SJCRH30 (cell line): ENCODE data around the gene ST6GAL1. TPM values are rescaled to one million over a fixed set of nuclear protein-coding genes. Genes with fewer than 3 reads are reported as not detected.
"Not testable (repeated sequence)": the region's sequence is repeated elsewhere in the genome, so short reads cannot be mapped to it uniquely, and the experiment has no call there.

Experiments used
- DNase-seq, 2 experiments: peaks; one replicate each; pipeline ENCODE4 v3.0.0-alpha.2; 2015 to 2020
- H3K27ac ChIP-seq: fragments of 250-450 bp; sonication (Bioruptor Pico); 2 replicates; pipeline ENCODE4 v1.5.1; 2020; ENCODE audit warnings: mild to moderate bottlenecking, moderate library complexity
- H3K27me3 ChIP-seq: fragments of 250-450 bp; sonication (Bioruptor Pico); 2 replicates; pipeline ENCODE4 v1.5.1; 2020; ENCODE audit warnings: mild to moderate bottlenecking, moderate library complexity
- H3K36me3 ChIP-seq: fragments of 250-450 bp; sonication (Bioruptor Pico); 2 replicates; pipeline ENCODE4 v1.5.1; 2020; ENCODE audit warnings: mild to moderate bottlenecking, moderate library complexity
- H3K4me1 ChIP-seq: fragments of 250-450 bp; sonication (Bioruptor Pico); 2 replicates; pipeline ENCODE4 v1.5.1; 2020; ENCODE audit warnings: mild to moderate bottlenecking, moderate library complexity
- H3K4me3 ChIP-seq: fragments of 250-450 bp; sonication (Bioruptor Pico); 2 replicates; pipeline ENCODE4 v1.5.1; 2020; ENCODE audit warnings: mild to moderate bottlenecking, moderate library complexity
- H3K9me3 ChIP-seq: fragments of 250-450 bp; sonication (Bioruptor Pico); replicated peaks from 2 replicates; pipeline ENCODE4 v1.5.1; 2020; ENCODE audit warnings: mild to moderate bottlenecking, moderate library complexity
- total RNA-seq: library from RNA; depleted of rRNA; stranded (reverse); fragments of >200 nt; shearing (Covaris generic); gene quantifications from 2 replicates; pipeline ENCODE4 v1.2.3, GENCODE V29; 2014

The ST6GAL1 gene
- total RNA-seq, 1 experiment from 2014 or later = 2.3 TPM

GRCh38 chr3:186997473-186997939 is 67.2 kb downstream of the ST6GAL1 start:
- H3K4me1 ChIP-seq = 0 out of 2 replicates have a peak, but pooled peaks cover 4% of the 10 kb centered on the region
- no peaks in the 10 kb centered on the region for H3K27me3 ChIP-seq
- H3K27ac ChIP-seq = no peak overlapping the region
- no peaks in the 10 kb centered on the region for H3K9me3 ChIP-seq
- no peaks in the 10 kb centered on the region for H3K36me3 ChIP-seq
- DNase-seq = no peak
- H3K4me3 ChIP-seq = no peak overlapping the region

- 0 out of 2 replicates have a peak, but pooled peaks cover 4% of the 10 kb centered on the region for H3K4me1 ChIP-seq
Observed at GRCh38 chr3:186998937-186999368, 68.6 kb downstream of the ST6GAL1 start.

GRCh38 chr3:187000711-187001151 is 70.4 kb downstream of the ST6GAL1 start:
- Histone ChIP-seq H3K9me3 (no peaks in the 10 kb centered on the region), H3K27ac (no peak overlapping the region), H3K4me1 (0 out of 2 replicates have a peak, but pooled peaks cover 4% of the 10 kb centered on the region), H3K4me3 (no peak overlapping the region), H3K27me3 (no peaks in the 10 kb centered on the region), H3K36me3 (no peaks in the 10 kb centered on the region)
- no peak for DNase-seq

More at GRCh38 chr3:186998937-186999368, 68.6 kb downstream of the ST6GAL1 start:
- Histone ChIP-seq H3K27ac (no peak overlapping the region), H3K4me3 (no peak overlapping the region), H3K36me3 (no peaks in the 10 kb centered on the region), H3K27me3 (no peaks in the 10 kb centered on the region), H3K9me3 (no peaks in the 10 kb centered on the region)
- DNase-seq = peak; percentile 51 to 74

- H3K27ac ChIP-seq = no peak overlapping the region
- H3K9me3 ChIP-seq = no peaks in the 10 kb centered on the region
- no peak for DNase-seq
- H3K4me3 ChIP-seq = no peak overlapping the region
- H3K4me1 ChIP-seq = 0 out of 2 replicates have a peak, but pooled peaks cover 4% of the 10 kb centered on the region
- no peaks in the 10 kb centered on the region for H3K36me3 ChIP-seq
- no peaks in the 10 kb centered on the region for H3K27me3 ChIP-seq
Observed at GRCh38 chr3:187002915-187003314, 72.6 kb downstream of the ST6GAL1 start.

GRCh38 chr3:187005827-187006481 is 75.6 kb downstream of the ST6GAL1 start:
- Histone ChIP-seq H3K27ac (no peak overlapping the region), H3K9me3 (no peaks in the 10 kb centered on the region), H3K4me1 (no peaks in the 10 kb centered on the region), H3K36me3 (no peaks in the 10 kb centered on the region), H3K4me3 (no peak overlapping the region), H3K27me3 (no peaks in the 10 kb centered on the region)
- DNase-seq = no peak

- H3K4me3 ChIP-seq = no peak overlapping the region
Observed at GRCh38 chr3:187006864-187007630, 76.7 kb downstream of the ST6GAL1 start.

GRCh38 chr3:187010382-187010781 is 80.1 kb downstream of the ST6GAL1 start:
- H3K9me3 ChIP-seq, H3K4me3 ChIP-seq, DNase-seq, H3K27ac ChIP-seq, H3K36me3 ChIP-seq, H3K4me1 ChIP-seq, H3K27me3 ChIP-seq: not testable (repeated sequence)

More at GRCh38 chr3:187006864-187007630, 76.7 kb downstream of the ST6GAL1 start:
- no peaks in the 10 kb centered on the region for H3K4me1 ChIP-seq
- H3K27ac ChIP-seq = no peak overlapping the region
- no peaks in the 10 kb centered on the region for H3K9me3 ChIP-seq
- DNase-seq = no peak
- H3K27me3 ChIP-seq = no peaks in the 10 kb centered on the region
- H3K36me3 ChIP-seq = no peaks in the 10 kb centered on the region

- no peak for DNase-seq
- H3K27me3 ChIP-seq = no peaks in the 10 kb centered on the region
- H3K9me3 ChIP-seq = no peaks in the 10 kb centered on the region
- H3K4me1 ChIP-seq = no peaks in the 10 kb centered on the region
- H3K36me3 ChIP-seq = no peaks in the 10 kb centered on the region
- H3K27ac ChIP-seq = no peak overlapping the region
- H3K4me3 ChIP-seq = no peak overlapping the region
Observed at GRCh38 chr3:187011915-187012314, 81.6 kb downstream of the ST6GAL1 start.

- no peak overlapping the region for H3K4me3 ChIP-seq
- H3K27me3 ChIP-seq = no peaks in the 10 kb centered on the region
- no peaks in the 10 kb centered on the region for H3K36me3 ChIP-seq
- no peaks in the 10 kb centered on the region for H3K4me1 ChIP-seq
- no peak for DNase-seq
- H3K9me3 ChIP-seq = no peaks in the 10 kb centered on the region
- no peak overlapping the region for H3K27ac ChIP-seq
Observed at GRCh38 chr3:187012609-187013051, 82.3 kb downstream of the ST6GAL1 start.

- no peak overlapping the region for H3K4me3 ChIP-seq
- no peak overlapping the region for H3K27ac ChIP-seq
- H3K4me1 ChIP-seq = no peaks in the 10 kb centered on the region
- H3K27me3 ChIP-seq = no peaks in the 10 kb centered on the region
- no peaks in the 10 kb centered on the region for H3K36me3 ChIP-seq
- H3K9me3 ChIP-seq = no peaks in the 10 kb centered on the region
- no peak for DNase-seq
Observed at GRCh38 chr3:187013159-187013716, 82.9 kb downstream of the ST6GAL1 start.

GRCh38 chr3:187014417-187014864 is 84.1 kb downstream of the ST6GAL1 start:
- Histone ChIP-seq H3K9me3 (no peaks in the 10 kb centered on the region), H3K27me3 (no peaks in the 10 kb centered on the region), H3K36me3 (no peaks in the 10 kb centered on the region), H3K4me3 (no peak overlapping the region), H3K27ac (no peak overlapping the region), H3K4me1 (no peaks in the 10 kb centered on the region)
- no peak for DNase-seq

GRCh38 chr3:187015903-187016638 is 85.7 kb downstream of the ST6GAL1 start:
- no peak for DNase-seq

GRCh38 chr3:187016639-187017345 is 86.5 kb downstream of the ST6GAL1 start:
- no peak overlapping the region for H3K4me3 ChIP-seq
- no peak overlapping the region for H3K27ac ChIP-seq
- H3K27me3 ChIP-seq = no peaks in the 10 kb centered on the region
- no peak for DNase-seq
- no peaks in the 10 kb centered on the region for H3K9me3 ChIP-seq
- H3K4me1 ChIP-seq = no peaks in the 10 kb centered on the region
- no peaks in the 10 kb centered on the region for H3K36me3 ChIP-seq

More at GRCh38 chr3:187015903-187016638, 85.7 kb downstream of the ST6GAL1 start:
- Histone ChIP-seq H3K4me1 (no peaks in the 10 kb centered on the region), H3K27me3 (no peaks in the 10 kb centered on the region), H3K27ac (no peak overlapping the region), H3K9me3 (no peaks in the 10 kb centered on the region), H3K4me3 (no peak overlapping the region), H3K36me3 (no peaks in the 10 kb centered on the region)
